SKM-1 treated with dmso at 0.1 percent for 144 hours (cell line): ENCODE data around the gene TMED6.

Experiments
- DNase-seq: peaks from one replicate; lab custom pipeline; 2025; ENCODE audit not compliant: unreplicated experiment; lab: John Stamatoyannopoulos, UW

The TMED6 gene

GRCh38 chr16:69351309-69352027 lies at the start of gene TMED6:
Gene TMED6 (minus strand): TSS chr16:69351786. CDS start chr16:69351753, 33 bp downstream.
- DNase-seq: no peak

DNA sequence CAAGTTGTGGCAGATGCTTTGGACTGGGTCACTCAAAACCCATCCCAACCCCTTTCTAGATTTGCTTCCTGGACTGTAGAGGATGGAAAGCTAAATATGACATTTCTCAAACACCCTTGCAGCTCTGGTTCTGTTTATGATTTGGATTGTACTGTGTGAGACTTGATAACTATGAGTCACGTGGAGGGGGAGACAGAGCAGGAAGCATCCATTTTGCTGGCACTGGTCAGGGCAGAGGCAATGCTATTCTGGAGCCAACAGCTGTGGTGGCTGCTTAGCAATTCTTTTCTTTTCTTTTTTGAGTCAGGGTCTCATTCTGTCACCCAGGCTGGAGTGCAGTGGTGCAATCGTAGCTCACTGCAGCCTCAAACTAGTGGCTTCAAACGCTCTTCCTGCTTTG lies 47.8 kb upstream of the TMED6 start:
- DNase-seq: no peak

GRCh38 chr16:69397821-69398521 lies 46.4 kb upstream of the TMED6 start:
- DNase-seq: no peak

- DNase-seq: peak; percentile 95
Observed at GRCh38 chr16:69396187-69397061, 44.8 kb upstream of the TMED6 start.

- DNase-seq: no peak
Observed at GRCh38 chr16:69395859-69396186, 44.2 kb upstream of the TMED6 start.

- no peak for DNase-seq
Observed at GRCh38 chr16:69393898-69394849, 42.6 kb upstream of the TMED6 start.

- no peak for DNase-seq
Observed at GRCh38 chr16:69386596-69386995, 35.0 kb upstream of the TMED6 start.

- DNase-seq: no peak
Observed at GRCh38 chr16:69384974-69385373, 33.4 kb upstream of the TMED6 start.

GRCh38 chr16:69382421-69382820 lies 30.8 kb upstream of the TMED6 start:
- no peak for DNase-seq

DNA sequence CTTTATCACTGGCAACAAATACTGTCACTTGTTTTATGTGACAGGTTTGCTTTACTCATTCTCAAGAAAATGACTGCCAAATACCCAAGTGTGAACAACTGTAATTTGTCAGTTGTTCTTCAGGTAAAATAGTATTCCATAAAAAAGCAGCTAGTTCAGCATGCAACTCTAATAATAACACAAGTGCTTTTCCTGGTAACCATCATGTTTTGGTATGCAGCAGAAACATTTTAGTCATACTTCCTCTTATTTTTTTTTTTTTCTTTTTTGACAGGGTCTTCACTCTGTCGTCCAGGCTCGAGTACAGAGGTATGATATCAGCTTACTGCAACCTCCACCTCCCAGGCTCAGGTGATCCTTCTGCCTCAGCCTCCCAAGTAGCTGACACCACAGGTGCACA lies 29.6 kb upstream of the TMED6 start:
- no peak for DNase-seq

GRCh38 chr16:69378760-69379159 lies 27.2 kb upstream of the TMED6 start:
- DNase-seq: no peak

DNA sequence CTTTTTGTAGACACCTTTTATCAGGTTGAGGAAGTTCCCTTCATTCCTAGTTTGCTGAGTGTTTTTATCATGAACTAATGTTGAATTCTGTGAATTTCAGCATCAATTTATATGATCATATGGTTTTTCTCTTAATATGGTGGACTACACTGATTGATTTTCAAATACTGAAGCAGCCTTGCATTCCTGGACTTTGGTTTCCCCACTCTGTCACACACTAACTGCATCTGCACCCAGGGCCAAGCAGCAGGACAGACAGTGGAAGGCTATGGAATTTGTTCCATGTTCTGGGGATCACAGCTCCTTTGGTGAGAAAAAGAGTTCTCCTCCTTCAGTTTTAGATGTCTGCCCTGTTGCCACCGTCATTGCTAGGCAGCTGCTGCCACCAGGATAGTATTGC lies 26.4 kb upstream of the TMED6 start:
- no peak for DNase-seq

GRCh38 chr16:69376393-69377059 lies 24.9 kb upstream of the TMED6 start:
- DNase-seq: no peak

DNA sequence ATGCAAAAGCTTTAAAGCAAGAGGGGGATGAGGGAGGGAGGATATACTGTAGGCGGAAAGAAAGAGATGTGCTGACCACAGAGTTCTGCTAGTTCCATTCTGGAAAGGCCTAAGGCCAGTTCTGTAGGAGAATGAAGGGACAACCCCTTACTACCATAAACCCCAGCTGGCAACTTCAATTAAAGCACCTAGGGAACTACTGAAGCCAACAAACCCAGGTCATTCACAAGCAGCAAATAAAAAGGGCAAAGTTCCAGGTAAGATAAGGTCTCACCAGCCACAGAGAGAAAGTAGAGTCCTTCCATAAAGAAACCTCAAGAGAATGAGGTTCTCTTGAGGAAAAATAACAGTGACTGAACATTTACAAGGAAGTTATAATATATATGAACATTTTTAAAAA lies 21.4 kb upstream of the TMED6 start:
- DNase-seq: no peak

GRCh38 chr16:69371564-69371963 lies 20.0 kb upstream of the TMED6 start:
- no peak for DNase-seq

DNA sequence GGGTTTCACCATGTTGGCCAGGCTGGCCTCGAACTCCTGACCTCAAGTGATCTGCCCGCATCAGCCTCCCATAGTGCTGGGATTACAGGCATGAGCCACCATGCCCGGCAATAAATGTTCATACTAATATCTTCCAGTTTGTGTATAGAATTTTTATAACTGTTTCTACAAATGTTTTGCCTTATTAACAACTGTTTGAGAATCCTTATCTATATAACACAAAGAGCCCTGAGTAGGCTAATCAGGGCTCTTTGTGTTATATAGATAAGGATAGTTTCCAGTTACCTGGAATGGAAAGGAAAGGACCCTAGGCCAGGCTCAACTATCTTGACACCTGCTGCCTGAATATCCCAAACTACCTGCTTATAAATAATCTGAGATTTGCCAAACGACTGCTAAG lies 17.3 kb upstream of the TMED6 start:
- no peak for DNase-seq

- no peak for DNase-seq
Observed at GRCh38 chr16:69367980-69368379, 16.4 kb upstream of the TMED6 start.

- no peak for DNase-seq
Observed at GRCh38 chr16:69366431-69366830, 14.8 kb upstream of the TMED6 start.

- DNase-seq: no peak
Observed at GRCh38 chr16:69365901-69366300, 14.3 kb upstream of the TMED6 start.

DNA sequence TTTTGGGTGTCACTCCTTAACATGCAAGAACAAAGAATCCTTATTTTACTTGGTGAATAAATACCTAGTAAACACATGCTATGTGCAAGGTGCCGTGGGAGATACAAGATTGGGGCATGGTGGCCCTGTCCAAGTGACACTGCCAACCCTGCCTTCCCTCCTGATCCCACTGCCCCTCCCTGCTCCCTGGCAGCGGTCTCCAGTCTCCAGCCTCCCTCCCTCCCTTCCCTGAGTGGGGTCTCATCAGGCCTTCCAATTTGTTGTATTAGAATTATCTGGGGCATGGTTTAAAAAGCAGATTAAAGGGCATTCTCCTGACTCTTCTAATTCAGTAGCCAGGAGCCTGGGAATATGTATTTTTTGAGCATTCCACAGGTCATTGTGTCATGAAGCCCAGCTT lies 12.5 kb upstream of the TMED6 start:
- no peak for DNase-seq
